GM19463 (cell line): ENCODE results near the gene PNMA1.
A peak's percentile ranks its signal among the peaks of the same experiment; 100 is the strongest.

Source experiments
- ATAC-seq: cut with Tn5 transposase; IDR thresholded peaks from one replicate; pipeline ENCODE4 v1.9.1; 2021; ENCODE audit warnings: mild to moderate bottlenecking, moderate library complexity; ENCODE audit not compliant: unreplicated experiment

Gene PNMA1

GRCh38 chr14:73713803-73714655, at the start of gene PNMA1:
PNMA1 (minus strand) TSS chr14:73714384; CDS start chr14:73713639, 745 bp downstream.
- ATAC-seq = peak; percentile 72

GRCh38 chr14:73763396-73763795, 49.2 kb upstream of the PNMA1 start:
- no peak for ATAC-seq

- ATAC-seq = no peak
Measured at GRCh38 chr14:73762375-73762822, 48.2 kb upstream of the PNMA1 start.

GRCh38 chr14:73761618-73762355, 47.6 kb upstream of the PNMA1 start:
- ATAC-seq = no peak

- ATAC-seq = no peak
Measured at GRCh38 chr14:73760598-73761586, 46.7 kb upstream of the PNMA1 start.

- ATAC-seq = peak; percentile 54
Measured at GRCh38 chr14:73759714-73760597, 45.8 kb upstream of the PNMA1 start.

- no peak for ATAC-seq
Measured at GRCh38 chr14:73759183-73759713, 45.1 kb upstream of the PNMA1 start.

GRCh38 chr14:73758392-73759182, 44.4 kb upstream of the PNMA1 start:
- peak; percentile 10 for ATAC-seq

GRCh38 chr14:73757876-73758391, 43.8 kb upstream of the PNMA1 start:
- no peak for ATAC-seq

GRCh38 chr14:73757381-73757780, 43.2 kb upstream of the PNMA1 start:
- no peak for ATAC-seq

GRCh38 chr14:73755434-73756014, 41.3 kb upstream of the PNMA1 start:
- ATAC-seq = no peak

GRCh38 chr14:73754911-73755360, 40.8 kb upstream of the PNMA1 start:
- no peak for ATAC-seq

- peak; percentile 42 for ATAC-seq
Measured at GRCh38 chr14:73753887-73754795, 40.0 kb upstream of the PNMA1 start.

GRCh38 chr14:73753124-73753886, 39.1 kb upstream of the PNMA1 start:
- ATAC-seq = no peak

- no peak for ATAC-seq
Measured at GRCh38 chr14:73752297-73752992, 38.3 kb upstream of the PNMA1 start.
